SK-N-MC (cell line): ENCODE data around the gene BBIP1.

Experiments used
- EZH2 ChIP-seq: fragments of 200-600 bp; sonication (generic); IDR thresholded peaks from one replicate; pipeline ENCODE4 v1.6.1; 2017; ENCODE audit warnings: antibody characterized with exemption
- FOXP2 ChIP-seq: optimal IDR thresholded peaks from 2 replicates; pipeline ENCODE3; 2011; ENCODE audit warnings: mild to moderate bottlenecking, moderate library complexity; ENCODE audit not compliant: insufficient read depth; ENCODE audit errors: extremely low read length, control extremely low read depth
- POLR2AphosphoS5 ChIP-seq: IDR thresholded peaks from 2 replicates; pipeline ENCODE4 v1.6.1; 2012; ENCODE audit warnings: mild to moderate bottlenecking, low read depth, low read length, borderline replicate concordance

DNA sequence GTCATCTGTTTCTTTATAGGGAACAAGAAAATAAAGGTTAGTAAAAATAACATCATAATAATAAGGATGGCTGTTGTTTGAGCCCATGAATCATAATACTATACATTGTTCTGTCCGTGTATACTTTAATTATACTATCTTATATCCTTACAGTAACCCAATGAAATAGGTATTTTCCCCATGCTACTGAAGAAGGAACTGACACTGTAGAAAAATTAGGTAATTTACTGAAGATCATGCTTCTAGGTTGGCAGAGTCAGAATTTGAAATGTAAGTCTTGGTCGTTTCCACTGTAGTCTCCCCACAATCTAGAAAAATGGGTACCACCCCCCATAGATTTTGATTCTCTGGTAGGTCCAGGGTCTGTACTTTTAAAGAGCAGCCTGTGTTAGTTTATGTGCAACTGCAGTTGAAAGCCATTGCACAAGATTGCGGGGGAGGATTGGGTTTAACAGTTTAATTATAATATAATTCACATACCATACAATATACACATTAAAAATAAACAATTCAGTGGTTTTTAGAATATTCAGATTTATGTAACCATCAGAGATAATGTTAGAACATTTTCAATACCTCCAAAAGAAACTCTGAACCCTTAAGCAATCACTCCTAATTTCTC is 48.1 kb upstream of the BBIP1 start:
- no peak for TF ChIP-seq POLR2AphosphoS5
- TF ChIP-seq EZH2: no peak
- TF ChIP-seq FOXP2: no peak
